IMR-90 (cell line): Measurements from ENCODE around the gene RAB28. TPM values are rescaled to one million over a fixed set of nuclear protein-coding genes. Genes with fewer than 3 reads are reported as not detected.

Source experiments
- ATAC-seq: fragments of 200-7000 bp; cut with Tn5 transposase; 2 replicates; pipeline ENCODE4 v1.9.1; 2020; ENCODE audit warnings: low read depth, mild to moderate bottlenecking, moderate library complexity
- BruUV-seq: library from RNA; stranded (reverse); fragments of 400-500 nt; replicated peaks from 2 replicates; lab custom pipeline; 2021; lab: Mats Ljungman, UMichigan
- CTCF ChIA-PET: fragments of 300-600 bp; formaldehyde crosslinking; extraction: SDS; loops from one replicate; lab custom pipeline; 2021; ENCODE audit warnings: antibody characterized with exemption; lab: Yijun Ruan, JAX
- POLR2A ChIA-PET: fragments of 300-600 bp; sonication (Branson Sonifier 250); formaldehyde crosslinking; loops from one replicate; lab custom pipeline; 2022; ENCODE audit warnings: antibody characterized with exemption; ENCODE audit not compliant: unreplicated experiment; lab: Charles Lee
- DNase-seq: peaks from one replicate; pipeline ENCODE4 v3.0.0; 2013
- H2AFZ ChIP-seq: replicated peaks from 2 replicates; pipeline ENCODE3; 2013; ENCODE audit warnings: low read length, mild to moderate bottlenecking; ENCODE audit not compliant: poor library complexity
- H2AK5ac ChIP-seq: 2 replicates; pipeline ENCODE4 v1.6.1; 2013; ENCODE audit warnings: low read depth, low read length, inconsistent platforms
- H2AK9ac ChIP-seq: replicated peaks from 2 replicates; pipeline ENCODE3; 2013; ENCODE audit warnings: mild to moderate bottlenecking, low read depth, low read length, moderate library complexity; ENCODE audit not compliant: poor library complexity
- H2BK120ac ChIP-seq: 2 replicates; pipeline ENCODE4 v1.6.1; 2013; ENCODE audit warnings: low read depth, low read length, inconsistent platforms
- H2BK15ac ChIP-seq: 3 replicates; pipeline ENCODE4 v1.6.1; 2013; ENCODE audit warnings: low read depth, low read length, inconsistent platforms
- H2BK20ac ChIP-seq: 2 replicates; pipeline ENCODE4 v1.6.1; 2013; ENCODE audit warnings: low read depth, mild to moderate bottlenecking, inconsistent platforms, low read length, moderate library complexity
- H2BK5ac ChIP-seq: 2 replicates; pipeline ENCODE4 v1.6.1; 2013; ENCODE audit warnings: mild to moderate bottlenecking, low read depth, low read length, inconsistent platforms; ENCODE audit not compliant: poor library complexity, severe bottlenecking
- H3K14ac ChIP-seq: replicated peaks from 2 replicates; pipeline ENCODE4 v1.6.1; 2013; ENCODE audit warnings: low read depth, low read length, inconsistent platforms
- H3K18ac ChIP-seq: 2 replicates; pipeline ENCODE4 v1.6.1; 2013; ENCODE audit warnings: low read depth, low read length, control low read depth
- H3K23ac ChIP-seq: 2 replicates; pipeline ENCODE4 v1.6.1; 2013; ENCODE audit warnings: low read depth, low read length, inconsistent platforms
- H3K27ac ChIP-seq: 2 replicates; pipeline ENCODE4 v1.5.1; 2013; ENCODE audit warnings: mild to moderate bottlenecking, control low read depth, low read length; ENCODE audit not compliant: insufficient read depth
- H3K27me3 ChIP-seq: 2 replicates; pipeline ENCODE4 v1.6.1; 2013; ENCODE audit warnings: low read length; ENCODE audit not compliant: control insufficient read depth, insufficient read depth
- H3K36me3 ChIP-seq: 2 replicates; pipeline ENCODE4 v1.6.1; 2013; ENCODE audit warnings: low read length, mixed read lengths; ENCODE audit not compliant: control insufficient read depth, insufficient read depth
- H3K4ac ChIP-seq: 2 replicates; pipeline ENCODE4 v1.6.1; 2013; ENCODE audit warnings: low read depth, low read length, inconsistent platforms
- H3K4me1 ChIP-seq: 2 replicates; pipeline ENCODE4 v1.6.1; 2013; ENCODE audit warnings: low read length, mixed read lengths; ENCODE audit not compliant: control insufficient read depth, insufficient read depth
- H3K4me2 ChIP-seq: 2 replicates; pipeline ENCODE4 v1.6.1; 2013; ENCODE audit warnings: low read depth, mild to moderate bottlenecking, control low read depth, low read length, moderate library complexity
- H3K4me3 ChIP-seq: 2 replicates; pipeline ENCODE4 v1.5.1; 2013; ENCODE audit warnings: low read depth, mild to moderate bottlenecking, control low read depth, low read length, moderate library complexity; ENCODE audit not compliant: insufficient read depth
- H3K56ac ChIP-seq: 2 replicates; pipeline ENCODE4 v1.6.1; 2013; ENCODE audit warnings: low read length, inconsistent platforms; ENCODE audit not compliant: insufficient read depth; ENCODE audit errors: extremely low read depth
- H3K79me1 ChIP-seq, 2 experiments: 2 replicates each; pipeline ENCODE4 v1.6.1; 2013; ENCODE audit warnings: low read length in 2 of 2, inconsistent platforms in 1 of 2, low read depth in 1 of 2
- H3K9ac ChIP-seq: 2 replicates; pipeline ENCODE4 v1.6.1; 2013; ENCODE audit warnings: low read depth, low read length, control low read depth
- H3K9me1 ChIP-seq: 2 replicates; pipeline ENCODE4 v1.6.1; 2013; ENCODE audit warnings: low read length, inconsistent platforms; ENCODE audit not compliant: insufficient read depth
- H3K9me3 ChIP-seq: 2 replicates; pipeline ENCODE4 v1.6.1; 2013; ENCODE audit warnings: low read length; ENCODE audit not compliant: control insufficient read depth, insufficient read depth
- H4K20me1 ChIP-seq: 2 replicates; pipeline ENCODE4 v1.6.1; 2013; ENCODE audit warnings: low read length, inconsistent platforms; ENCODE audit not compliant: insufficient read depth
- H4K5ac ChIP-seq: 2 replicates; pipeline ENCODE4 v1.6.1; 2013; ENCODE audit warnings: mild to moderate bottlenecking, low read depth, low read length, control low read depth
- H4K8ac ChIP-seq, 2 experiments: 2 replicates each; pipeline ENCODE4 v1.6.1; 2013; ENCODE audit warnings: low read depth in 2 of 2, low read length in 2 of 2, control low read depth in 1 of 2, inconsistent platforms in 1 of 2
- H4K91ac ChIP-seq: 2 replicates; pipeline ENCODE4 v1.6.1; 2013; ENCODE audit warnings: low read depth, low read length, inconsistent platforms; ENCODE audit not compliant: insufficient read depth
- BHLHE40 ChIP-seq: fragments of 150-350 bp; IDR thresholded peaks from 2 replicates; pipeline ENCODE4 v1.6.1; 2016; ENCODE audit warnings: mild to moderate bottlenecking, low read depth, low read length
- CEBPB ChIP-seq: IDR thresholded peaks from 2 replicates; pipeline ENCODE4 v1.6.1; 2012; ENCODE audit warnings: low read depth, low read length, improper control_type of control experiment
- FOS ChIP-seq: fragments of 150-350 bp; IDR thresholded peaks from 2 replicates; pipeline ENCODE4 v1.6.1; 2016; ENCODE audit warnings: low read depth, low read length
- MAZ ChIP-seq: IDR thresholded peaks from 2 replicates; pipeline ENCODE4 v1.6.1; 2012; ENCODE audit warnings: low read depth, mild to moderate bottlenecking, low read length, improper control_type of control experiment, moderate library complexity, borderline replicate concordance
- NFE2L2 ChIP-seq: fragments of 150-350 bp; IDR thresholded peaks from 2 replicates; pipeline ENCODE4 v1.6.1; 2016; ENCODE audit warnings: low read depth, mild to moderate bottlenecking, low read length
- POLR2A ChIP-seq: IDR thresholded peaks from 2 replicates; pipeline ENCODE4 v1.6.1; 2012; ENCODE audit warnings: mild to moderate bottlenecking, low read depth, low read length
- RCOR1 ChIP-seq: IDR thresholded peaks from 2 replicates; pipeline ENCODE4 v1.6.1; 2012; ENCODE audit warnings: mild to moderate bottlenecking, low read length, improper control_type of control experiment; ENCODE audit not compliant: insufficient replicate concordance
- dilution Hi-C: fragments of 300-500 bp; cut with HindIII; formaldehyde crosslinking; loops from one replicate; pipeline ENCODE4 v1.14.3; 2018; ENCODE audit warnings: low sequenced_read_pairs; ENCODE audit not compliant: unreplicated experiment
- in situ Hi-C: fragments of 300-500 bp; cut with MboI; formaldehyde crosslinking; loops from 3 replicates; pipeline ENCODE4 v1.14.3; 2019; ENCODE audit warnings: low sequenced_read_pairs, inconsistent platforms, mixed read lengths
- intact Hi-C: fragments of 100-400 bp; cut with micrococcal nuclease; formaldehyde crosslinking; loops from 2 replicates; pipeline ENCODE4 v1.10.0; 2022
- polyA plus RNA-seq, 3 experiments: library from polyadenylated mRNA; depleted of rRNA; stranded (reverse); fragments of >200 nt; gene quantifications; 2 replicates each; pipeline ENCODE4 v1.2.3, GENCODE V29; 2012; ENCODE audit warnings: low replicate concordance in 1 of 3
- total RNA-seq: library from RNA; depleted of rRNA; stranded (reverse); fragments of >200 nt; gene quantifications from 2 replicates; pipeline ENCODE4 v1.2.3, GENCODE V29; 2012

RAB28 gene
- total and polyA plus RNA-seq, 2 of the 4 experiments (the other 2 are of a cell fraction) = 7.5 to 10.8 TPM

DNA sequence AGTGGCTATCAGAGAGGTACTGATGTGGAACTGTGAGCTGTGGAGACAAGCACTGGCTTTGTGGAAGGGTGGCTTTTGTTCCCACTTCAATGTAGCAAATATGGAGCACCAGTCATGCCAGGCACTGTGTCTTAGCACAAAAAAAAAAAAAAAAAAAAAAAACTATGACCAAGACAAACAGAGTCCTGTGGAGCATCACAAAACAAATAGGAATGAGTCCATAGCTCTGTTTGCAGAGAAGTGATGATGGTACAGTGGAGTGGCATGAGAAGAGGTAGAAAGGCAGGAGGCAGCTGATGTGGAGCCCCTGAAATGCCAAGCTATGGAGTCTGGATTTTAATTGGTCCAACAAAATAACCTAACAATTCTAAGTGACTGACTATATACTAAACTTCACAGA, 116.9 kb downstream of the RAB28 start:
- BruUV-seq = no TSS peak
- Histone ChIP-seq H3K56ac (no peak overlapping the region), H3K36me3 (peaks cover 3% of the 10 kb centered on the region; the same call in 1 of the 2 replicates), H2BK120ac (no peak overlapping the region), H2BK15ac (no peak overlapping the region), H3K79me1 (no peaks in the 10 kb centered on the region), H3K4ac (no peak overlapping the region), H3K27ac (no peak overlapping the region), H2AFZ (no peak overlapping the region), H4K5ac (no peak overlapping the region), H4K91ac (no peak overlapping the region), H4K20me1 (no peaks in the 10 kb centered on the region), H3K4me2 (no peak overlapping the region), H3K4me1 (no peaks in the 10 kb centered on the region), H2BK5ac (no peak overlapping the region), H3K9ac (no peak overlapping the region), H3K9me3 (no peaks in the 10 kb centered on the region), H3K27me3 (no peaks in the 10 kb centered on the region), H2AK9ac (no peak overlapping the region), H3K4me3 (no peak overlapping the region), H3K14ac (no peak overlapping the region), H2AK5ac (no peak overlapping the region), H3K23ac (no peak overlapping the region), H4K8ac (no peak overlapping the region), H2BK20ac (no peak overlapping the region), H3K9me1 (no peaks in the 10 kb centered on the region; the same call in 1 of the 2 replicates), H3K18ac (no peak overlapping the region)
- in situ Hi-C loops (no loop called here), dilution Hi-C loops (no loop called here), intact Hi-C loops (no loop called here)
- ATAC-seq = no peak
- TF ChIP-seq NFE2L2 (no peak), POLR2A (no peak), MAZ (no peak), CEBPB (no peak), BHLHE40 (no peak), FOS (no peak), RCOR1 (no peak)
- DNase-seq = no peak
- ChIA-PET CTCF (interaction anchor here (0.6 kb wide), 1 partner anchor 154 kb away, joined by 3 read pairs; no protein-coding TSS in a partner anchor), POLR2A (no interaction called here)
